Neural cell (in vitro differentiated cells): ENCODE measurements around the gene MYOZ1. TPM values are rescaled to one million over a fixed set of nuclear protein-coding genes. Genes with fewer than 3 reads are reported as not detected.
"Not testable (repeated sequence)": the region's sequence is repeated elsewhere in the genome, so short reads cannot be mapped to it uniquely, and the experiment has no call there.

Experiments
- H2AFZ ChIP-seq: fragments of 200-600, 300-800 bp; sonication (generic), shearing (Covaris generic); 2 replicates; pipeline ENCODE4 v1.6.0; 2014; ENCODE audit warnings: low read depth, mild to moderate bottlenecking, antibody characterized with exemption, low read length, moderate library complexity
- H3F3A ChIP-seq: fragments of 200-600 bp; shearing (Covaris generic); 2 replicates; pipeline ENCODE4 v1.6.1; 2016; ENCODE audit warnings: mild to moderate bottlenecking, moderate library complexity, mixed read lengths, antibody characterized with exemption, low read length; ENCODE audit not compliant: insufficient read depth, poor library complexity, severe bottlenecking
- H3K27ac ChIP-seq: fragments of 200-600, 300-800 bp; sonication (generic), shearing (Covaris generic); 2 replicates; pipeline ENCODE4 v1.5.1; 2014; ENCODE audit warnings: mild to moderate bottlenecking, low read length, moderate library complexity
- H3K27me3 ChIP-seq: fragments of 300-800, 200-600 bp; sonication (generic), shearing (Covaris generic); 2 replicates; pipeline ENCODE4 v1.6.0; 2014; ENCODE audit warnings: mild to moderate bottlenecking, low read depth, low read length, moderate library complexity; ENCODE audit not compliant: insufficient read depth
- H3K36me3 ChIP-seq: fragments of 300-800, 200-600 bp; sonication (generic), shearing (Covaris generic); 2 replicates; pipeline ENCODE4 v1.5.1; 2014; ENCODE audit warnings: mild to moderate bottlenecking, antibody characterized with exemption, low read length, moderate library complexity; ENCODE audit not compliant: insufficient read depth
- H3K4me2 ChIP-seq: fragments of 300-800, 200-600 bp; sonication (generic), shearing (Covaris generic); 2 replicates; pipeline ENCODE4 v1.6.0; 2014; ENCODE audit warnings: mild to moderate bottlenecking, low read length
- H3K4me3 ChIP-seq: fragments of 300-800, 200-600 bp; sonication (generic), shearing (Covaris generic); 2 replicates; pipeline ENCODE4 v1.5.1; 2014; ENCODE audit warnings: mild to moderate bottlenecking, low read length, moderate library complexity
- H3K79me2 ChIP-seq: fragments of 200-600 bp; shearing (Covaris generic); replicated peaks from 2 replicates; pipeline ENCODE4 v1.6.0; 2014; ENCODE audit warnings: mild to moderate bottlenecking, low read length, moderate library complexity; ENCODE audit not compliant: insufficient read depth
- H3K9ac ChIP-seq: fragments of 300-800, 200-600 bp; sonication (generic), shearing (Covaris generic); 2 replicates; pipeline ENCODE4 v1.6.1; 2016; ENCODE audit warnings: mild to moderate bottlenecking, low read length, mixed read lengths
- H3K9me2 ChIP-seq: fragments of 200-600 bp; shearing (Covaris generic); 2 replicates; pipeline ENCODE4 v1.6.1; 2016; ENCODE audit warnings: mild to moderate bottlenecking, low read length, mixed read lengths; ENCODE audit not compliant: insufficient read depth
- H3K9me3 ChIP-seq: fragments of 200-600, 300-800 bp; sonication (generic), shearing (Covaris generic); 2 replicates; pipeline ENCODE4 v1.6.1; 2016; ENCODE audit warnings: mild to moderate bottlenecking, mixed run types, low read length, moderate library complexity, mixed read lengths
- H4K20me1 ChIP-seq: fragments of 200-600 bp; shearing (Covaris generic); 2 replicates; pipeline ENCODE4 v1.6.1; 2016; ENCODE audit warnings: mild to moderate bottlenecking, mixed run types; ENCODE audit not compliant: insufficient read depth
- CTCF ChIP-seq: fragments of 450-650 bp; IDR thresholded peaks from 2 replicates; pipeline ENCODE4 v1.5.1; 2014; ENCODE audit warnings: antibody characterized with exemption, mild to moderate bottlenecking, moderate library complexity; ENCODE audit not compliant: poor library complexity, severe bottlenecking
- EP300 ChIP-seq: fragments of 450-650 bp; conservative IDR thresholded peaks from 2 replicates; pipeline ENCODE4 v1.6.1; 2014; ENCODE audit warnings: antibody characterized with exemption, mild to moderate bottlenecking, moderate library complexity; ENCODE audit not compliant: poor library complexity, severe bottlenecking
- EZH2 ChIP-seq: fragments of 200-600, 300-800 bp; shearing (Covaris generic), sonication (generic); IDR thresholded peaks from 2 replicates; pipeline ENCODE4 v1.6.1; 2014; ENCODE audit warnings: antibody characterized with exemption, low read length, borderline replicate concordance, mild to moderate bottlenecking; ENCODE audit not compliant: insufficient read depth, poor library complexity, severe bottlenecking
- MXI1 ChIP-seq: fragments of 450-650 bp; conservative IDR thresholded peaks from 2 replicates; pipeline ENCODE4 v1.6.1; 2014; ENCODE audit warnings: antibody characterized with exemption, mild to moderate bottlenecking; ENCODE audit not compliant: poor library complexity, severe bottlenecking
- POLR2AphosphoS5 ChIP-seq: IDR thresholded peaks from 2 replicates; pipeline ENCODE4 v1.6.1; 2012
- RAD21 ChIP-seq: fragments of 450-650 bp; conservative IDR thresholded peaks from 2 replicates; pipeline ENCODE4 v1.6.1; 2014; ENCODE audit warnings: antibody characterized with exemption, mild to moderate bottlenecking, moderate library complexity
- REST ChIP-seq: IDR thresholded peaks from 2 replicates; pipeline ENCODE4 v1.6.1; 2012; ENCODE audit warnings: borderline replicate concordance
- SMC3 ChIP-seq: fragments of 450-650 bp; conservative IDR thresholded peaks from 2 replicates; pipeline ENCODE4 v1.6.1; 2014; ENCODE audit warnings: antibody characterized with exemption, mild to moderate bottlenecking, moderate library complexity; ENCODE audit not compliant: poor library complexity
- TAF1 ChIP-seq: IDR thresholded peaks from 2 replicates; pipeline ENCODE4 v1.6.1; 2012; ENCODE audit warnings: low read depth
- polyA minus RNA-seq: library from RNA; depleted of rRNA, polyadenylated mRNA; stranded (reverse); fragments of >200 nt; gene quantifications from 2 replicates; pipeline ENCODE4 v1.2.3, GENCODE V29; 2014
- polyA plus RNA-seq: library from polyadenylated mRNA; depleted of rRNA; stranded (reverse); fragments of >200 nt; gene quantifications from 2 replicates; pipeline ENCODE4 v1.2.3, GENCODE V29; 2014

Gene MYOZ1
- polyA plus RNA-seq: 0.61 TPM in 1 of 2 replicates, not detected in the other
- polyA minus RNA-seq: 0.35 TPM in 1 of 2 replicates, not detected in the other

- H3K36me3 ChIP-seq: no peaks in the 10 kb centered on the region
- no peaks in the 10 kb centered on the region for H3K27me3 ChIP-seq
- H3K4me2 ChIP-seq: no peak within 1 kb of the TSS
- no peaks in the 10 kb centered on the region for H3K9me2 ChIP-seq
- no peak within 1 kb of the TSS for H3K4me3 ChIP-seq
- no peaks in the 10 kb centered on the region for H3K9me3 ChIP-seq
- H3K9ac ChIP-seq: no peak within 1 kb of the TSS
- no peak within 1 kb of the TSS for H3K27ac ChIP-seq
- no peaks in the 10 kb centered on the region for H3K79me2 ChIP-seq
- no peak for TF ChIP-seq EZH2
- TF ChIP-seq EP300: no peak
- no peak for TF ChIP-seq RAD21
- no peak for TF ChIP-seq TAF1
- no peak for TF ChIP-seq REST
- TF ChIP-seq MXI1: no peak
- TF ChIP-seq SMC3: no peak
- TF ChIP-seq POLR2AphosphoS5: no peak
- TF ChIP-seq CTCF: no peak
- H2AFZ ChIP-seq: no peak within 1 kb of the TSS
- H4K20me1 ChIP-seq: no peaks in the 10 kb centered on the region
- H3F3A ChIP-seq: no peaks in the 10 kb centered on the region
Observed at GRCh38 chr10:73641328-73642060, at the start of gene MYOZ1. Gene MYOZ1, minus strand, starts transcription at chr10:73641474. Its CDS starts 1,457 bp downstream, at chr10:73640017.

- H3K4me2 ChIP-seq, H3K9me2 ChIP-seq, H3K79me2 ChIP-seq, H3F3A ChIP-seq, H4K20me1 ChIP-seq, H2AFZ ChIP-seq, H3K9me3 ChIP-seq, H3K9ac ChIP-seq, H3K27ac ChIP-seq, H3K27me3 ChIP-seq, H3K36me3 ChIP-seq, H3K4me3 ChIP-seq: not testable (repeated sequence)
Observed at GRCh38 chr10:73690755-73691154, 49.5 kb upstream of the MYOZ1 start.

- H3K4me3 ChIP-seq, H3K27me3 ChIP-seq, H3K9me2 ChIP-seq: not testable (repeated sequence)
Observed at GRCh38 chr10:73689596-73689995, 48.3 kb upstream of the MYOZ1 start.

GRCh38 chr10:73687641-73688040, 46.4 kb upstream of the MYOZ1 start:
- H3K9me3 ChIP-seq, H3K27me3 ChIP-seq, H2AFZ ChIP-seq, H3K27ac ChIP-seq, H3K9ac ChIP-seq, H4K20me1 ChIP-seq, H3K36me3 ChIP-seq, H3K4me3 ChIP-seq, H3K4me2 ChIP-seq, H3K9me2 ChIP-seq, H3F3A ChIP-seq, H3K79me2 ChIP-seq: not testable (repeated sequence)

More at GRCh38 chr10:73689596-73689995, 48.3 kb upstream of the MYOZ1 start:
- H3K36me3 ChIP-seq, H2AFZ ChIP-seq, H3F3A ChIP-seq, H3K9me3 ChIP-seq, H4K20me1 ChIP-seq, H3K9ac ChIP-seq, H3K79me2 ChIP-seq, H3K4me2 ChIP-seq, H3K27ac ChIP-seq: not testable (repeated sequence)

- H3K9me2 ChIP-seq, H3K27ac ChIP-seq, H3K4me3 ChIP-seq, H3K36me3 ChIP-seq, H3K79me2 ChIP-seq, H3F3A ChIP-seq, H2AFZ ChIP-seq, H3K4me2 ChIP-seq, H4K20me1 ChIP-seq, H3K27me3 ChIP-seq, H3K9ac ChIP-seq, H3K9me3 ChIP-seq: not testable (repeated sequence)
Observed at GRCh38 chr10:73674546-73674945, 33.3 kb upstream of the MYOZ1 start.
